HG03095 (cell line): Measurements from ENCODE around the gene CLDN20.
A peak's percentile ranks its signal among the peaks of the same experiment; 100 is the strongest.
"Not testable (repeated sequence)": the region's sequence is repeated elsewhere in the genome, so short reads cannot be mapped to it uniquely, and the experiment has no call there.

Source experiments
- ATAC-seq: cut with Tn5 transposase; IDR thresholded peaks from one replicate; pipeline ENCODE4 v1.9.1; 2021; ENCODE audit warnings: moderate library complexity; ENCODE audit not compliant: unreplicated experiment

Gene CLDN20

DNA sequence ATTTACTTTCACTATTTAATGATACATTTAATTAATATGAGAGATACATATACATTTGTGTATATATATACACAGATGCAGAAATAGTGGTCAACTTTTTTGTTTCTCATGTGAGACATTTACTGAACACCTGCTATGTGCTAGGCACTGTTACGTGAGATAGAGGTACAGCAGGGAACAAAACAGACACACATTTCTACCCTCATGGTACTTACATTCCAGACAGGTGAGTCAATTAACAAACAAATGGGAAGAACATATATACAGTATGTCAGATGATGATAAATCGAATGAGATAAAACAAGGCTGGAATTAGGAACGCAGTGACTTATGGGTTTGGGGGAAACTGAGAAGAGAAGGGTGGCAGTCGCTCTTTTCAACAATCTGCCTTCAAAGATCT is 45.3 kb downstream of the CLDN20 start:
- no peak for ATAC-seq

- ATAC-seq, result no peak
Measured at GRCh38 chr6:155310596-155310995, 46.8 kb downstream of the CLDN20 start.

- no peak for ATAC-seq
Measured at GRCh38 chr6:155311086-155311485, 47.3 kb downstream of the CLDN20 start.

GRCh38 chr6:155311583-155311982 is 47.8 kb downstream of the CLDN20 start:
- no peak for ATAC-seq

- ATAC-seq, result not testable (repeated sequence)
Measured at GRCh38 chr6:155312950-155313349, 49.1 kb downstream of the CLDN20 start.

DNA sequence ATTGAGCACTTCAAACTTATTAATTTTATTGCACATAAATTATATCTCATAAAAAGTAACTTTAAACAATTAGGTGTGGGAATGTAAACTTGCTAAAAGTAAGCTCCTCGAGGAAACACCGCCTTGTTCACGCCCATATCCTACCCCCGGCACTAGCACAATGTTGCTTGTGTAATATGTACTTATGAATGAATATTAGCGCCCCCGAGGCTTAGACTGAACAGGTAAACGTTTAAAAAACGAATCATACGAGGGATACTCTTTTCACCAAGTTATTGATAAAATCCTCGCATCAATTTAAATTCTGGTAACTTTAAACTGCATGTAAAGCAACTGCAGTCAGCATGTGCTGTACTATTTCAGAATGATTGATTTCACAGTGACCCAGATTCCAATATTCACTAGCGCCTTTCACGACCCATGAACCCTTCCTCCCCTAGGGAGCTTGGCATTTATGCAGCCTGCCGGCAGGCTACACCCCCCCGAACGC is 49.8 kb downstream of the CLDN20 start:
- peak; percentile 6 for ATAC-seq

DNA sequence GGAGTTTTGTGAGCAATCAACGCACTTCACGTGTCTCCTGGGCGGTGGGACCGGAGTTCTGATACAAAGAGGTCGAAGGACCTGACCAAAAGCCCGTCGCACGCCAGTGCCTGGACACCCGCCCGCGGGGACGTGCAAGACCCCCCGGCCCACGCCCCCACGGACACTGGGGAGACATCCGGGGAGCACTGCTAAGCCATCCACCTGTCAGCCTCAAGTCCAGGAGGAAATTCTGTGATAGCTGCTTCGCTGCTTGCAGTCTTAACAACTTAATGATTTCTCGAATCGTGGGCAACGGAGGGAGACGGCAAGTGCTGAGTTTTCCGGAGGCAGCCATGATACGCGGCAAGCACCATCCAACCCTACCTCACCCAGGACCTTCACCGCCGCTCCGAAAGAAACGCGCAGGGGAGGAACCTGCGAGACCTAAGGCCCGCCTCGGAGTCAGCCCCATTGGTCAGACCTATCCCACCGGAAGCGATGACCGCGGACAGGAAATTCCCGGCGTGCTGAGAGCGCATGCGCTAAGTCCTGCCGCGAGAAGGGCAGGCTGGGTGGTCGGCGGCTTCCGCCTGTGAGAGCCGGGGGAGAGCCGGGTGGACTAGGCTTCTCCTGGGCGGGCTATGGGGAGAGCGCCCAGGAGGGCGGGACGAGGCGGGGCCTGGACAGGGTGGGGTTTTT is 50.4 kb downstream of the CLDN20 start, which contains the start of gene TFB1M:
Gene TFB1M (minus strand): TSS at position 393 of the 681 bp plus-strand sequence. CDS start 56 bp downstream, at position 337.
- peak; percentile 94 for ATAC-seq

GRCh38 chr6:155314773-155315515 is 51.1 kb downstream of the CLDN20 start:
- peak; percentile 50 for ATAC-seq

DNA sequence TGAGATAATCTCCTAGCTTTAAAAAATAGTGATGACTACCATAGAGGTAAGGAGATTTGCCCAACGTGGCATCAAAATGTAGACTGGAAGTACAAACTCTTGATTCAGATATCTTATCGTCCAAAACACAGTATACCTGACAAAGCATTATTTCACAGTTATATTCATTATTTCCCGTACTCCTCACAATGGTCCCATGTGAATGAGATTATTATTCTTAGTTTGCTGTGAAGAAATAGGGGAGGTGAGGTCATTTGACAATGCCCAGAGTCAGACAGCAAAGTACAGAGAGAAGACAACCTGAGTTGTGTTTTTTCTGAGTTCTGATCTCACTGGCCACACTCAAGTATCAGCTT is 51.7 kb downstream of the CLDN20 start:
- no peak for ATAC-seq

DNA sequence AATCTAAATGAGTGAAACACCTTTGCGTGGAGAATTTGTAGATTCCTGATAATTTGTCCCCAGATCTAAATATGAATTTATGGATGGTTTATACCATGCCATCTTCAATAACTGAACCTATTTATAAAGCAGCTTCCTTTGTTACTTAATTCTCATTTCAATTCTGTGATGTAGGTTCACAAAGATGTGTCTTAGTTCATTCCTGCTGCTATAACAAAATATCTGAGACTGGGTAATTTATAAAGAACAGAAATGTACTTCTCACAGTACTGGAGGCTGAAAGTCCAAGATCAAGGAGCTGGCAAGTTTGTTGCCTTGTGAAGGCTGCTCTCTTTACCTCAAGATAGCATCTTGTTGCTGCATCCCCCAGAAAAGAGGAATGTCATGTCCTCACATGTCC is 52.6 kb downstream of the CLDN20 start:
- ATAC-seq, result no peak

GRCh38 chr6:155317186-155317585 is 53.4 kb downstream of the CLDN20 start:
- ATAC-seq, result no peak

DNA sequence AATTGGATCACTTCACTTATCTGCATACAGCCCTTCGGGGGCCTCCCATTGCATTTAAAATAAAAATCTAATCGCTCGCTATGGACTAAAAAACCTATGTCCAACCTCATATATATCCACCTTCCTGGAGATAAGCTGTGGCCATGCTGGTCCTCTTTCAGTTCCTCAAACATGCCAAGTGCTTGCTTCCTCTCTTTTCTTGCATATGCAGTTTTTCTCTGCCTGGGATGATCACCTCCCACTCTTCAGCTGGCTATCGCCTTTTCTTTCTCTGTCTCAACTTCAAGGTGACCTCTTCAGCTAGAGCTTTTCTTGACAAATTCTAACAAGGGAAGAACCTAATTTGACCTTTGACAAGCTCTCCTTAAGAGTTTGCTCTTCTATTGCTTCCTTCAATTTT is 56.1 kb downstream of the CLDN20 start:
- no peak for ATAC-seq

DNA sequence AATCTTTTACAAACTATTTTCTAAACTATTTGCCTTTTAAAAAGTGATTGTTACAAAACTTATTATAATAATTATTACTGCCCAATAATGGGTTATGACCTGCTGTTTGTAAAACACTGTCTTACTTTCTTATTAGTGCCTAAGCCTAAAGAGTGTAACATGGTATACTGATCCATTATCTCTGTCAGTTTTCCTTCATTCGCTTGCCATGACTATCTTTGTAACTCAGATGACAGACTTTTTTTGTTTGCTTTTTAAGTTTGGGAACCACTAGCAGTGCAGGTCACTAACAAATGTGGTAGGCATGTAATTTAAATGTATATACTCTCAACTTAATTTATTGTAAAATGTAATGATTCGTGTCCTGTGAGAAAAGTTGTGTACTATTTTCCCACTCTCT is 60.4 kb downstream of the CLDN20 start:
- no peak for ATAC-seq

GRCh38 chr6:155324993-155325392 is 61.2 kb downstream of the CLDN20 start:
- ATAC-seq, result no peak

- no peak for ATAC-seq
Measured at GRCh38 chr6:155325700-155326516, 62.1 kb downstream of the CLDN20 start.
